Measurements from ENCODE around the gene AKR1A1. TPM values are rescaled to one million over a fixed set of nuclear protein-coding genes. Genes with fewer than 3 reads are reported as not detected.

The AKR1A1 gene
- total and polyA plus RNA-seq, 2 of the 8 experiments (the other 6 are each of a cell fraction or from before 2014, with no cell fraction given) = 344 to 435 TPM

GRCh38 chr1:45550401-45551351, at the start of gene AKR1A1 (continued):
- TF ChIP-seq RAD21 (IDR thresholded peaks at IDR 0.05 in 1 of 2, conservative IDR thresholded peaks at IDR 0.05 in 1 of 2; ENCODE audit: low read depth in 2 of 2, low read length in 2 of 2) = no peak
- peak; percentile 54 for TF ChIP-seq SAP30 (IDR thresholded peaks at IDR 0.05; ENCODE audit: insufficient read depth, insufficient replicate concordance, low read length)
- peak; percentile 91 for TF ChIP-seq USF2 (IDR thresholded peaks at IDR 0.05; ENCODE audit: low read length)
- peak; percentile 96 for TF ChIP-seq TAF1 (IDR thresholded peaks at IDR 0.05; ENCODE audit: low read depth, low read length)
- no peak for TF ChIP-seq EGR1 (IDR thresholded peaks at IDR 0.05; ENCODE audit: borderline replicate concordance, low read depth, low read length)
- no peak for TF ChIP-seq JUN (IDR thresholded peaks at IDR 0.05; ENCODE audit: low read depth, low read length)
- peak in 1 of 2 experiments; percentile 44; a peak in 2 of 4 replicates for TF ChIP-seq HDAC2 (IDR thresholded peaks at IDR 0.05; ENCODE audit: borderline replicate concordance in 1 of 2, low read depth in 2 of 2, low read length in 2 of 2)
- no peak for TF ChIP-seq BACH1 (IDR thresholded peaks at IDR 0.05; ENCODE audit: low read length)
- no peak for TF ChIP-seq RXRA (IDR thresholded peaks at IDR 0.05; ENCODE audit: insufficient read depth, low read depth, low read length)
- TF ChIP-seq CTBP2 (IDR thresholded peaks at IDR 0.05; ENCODE audit: borderline replicate concordance, insufficient read depth, insufficient read length, low read length) = no peak
- TF ChIP-seq CBX8 (IDR thresholded peaks at IDR 0.05; ENCODE audit: borderline replicate concordance, low read depth, low read length) = no peak
- TF ChIP-seq CHD1 (IDR thresholded peaks at IDR 0.05; ENCODE audit: low read depth, low read length) = no peak
- TF ChIP-seq ZNF274 (IDR thresholded peaks at IDR 0.05; ENCODE audit: borderline replicate concordance, extremely low read depth, low read length) = no peak
- no peak for TF ChIP-seq SP2 (IDR thresholded peaks at IDR 0.05; ENCODE audit: low read length)
